Endometrial microvascular endothelial cells (primary cell): ENCODE data around the gene GRN. TPM values are rescaled to one million over a fixed set of nuclear protein-coding genes. Genes with fewer than 3 reads are reported as not detected.
"Not testable (repeated sequence)": the region's sequence is repeated elsewhere in the genome, so short reads cannot be mapped to it uniquely, and the experiment has no call there.

ENCODE experiments used
- in situ Hi-C: cut with HindIII; loops from 2 replicates; pipeline ENCODE4 v1.10.0; 2017; ENCODE audit warnings: low sequenced_read_pairs, low pct_unique_long_range_greater_than_20kb; ENCODE audit errors: inconsistent ontology term
- total RNA-seq: library from RNA; depleted of rRNA; stranded (reverse); fragments of >200 nt; gene quantifications from one replicate; pipeline ENCODE4 v1.2.3, GENCODE V29; 2015; ENCODE audit errors: inconsistent ontology term

GRN gene
- total RNA-seq, 1 donor from 2014 or later: 391 TPM

- in situ Hi-C loops: no loop called here
Measured at GRCh38 chr17:44335968-44336367, 9.1 kb upstream of the GRN start.

DNA sequence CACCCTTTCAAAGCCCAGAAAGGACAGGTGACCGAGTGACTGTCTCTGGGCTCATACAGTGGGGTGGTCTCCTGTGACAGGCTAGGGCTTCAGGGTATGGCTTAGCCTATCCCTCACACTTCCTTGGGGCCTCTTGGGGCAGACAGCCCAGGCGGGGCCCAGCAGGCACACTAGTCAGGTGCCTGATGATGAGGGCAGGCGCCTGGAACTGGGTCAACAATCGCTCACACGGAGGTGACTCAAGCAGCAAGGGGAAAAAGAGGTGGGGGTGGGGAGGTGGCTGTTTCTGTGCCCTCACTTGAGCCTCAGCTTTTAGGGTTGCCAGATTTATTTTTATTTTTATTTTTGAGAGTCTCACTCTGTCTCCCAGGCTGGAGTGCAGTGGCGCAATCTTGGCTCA, 6.4 kb upstream of the GRN start:
- in situ Hi-C loops: no loop called here

GRCh38 chr17:44340553-44340952, 4.5 kb upstream of the GRN start:
- in situ Hi-C loops: not testable (repeated sequence)

DNA sequence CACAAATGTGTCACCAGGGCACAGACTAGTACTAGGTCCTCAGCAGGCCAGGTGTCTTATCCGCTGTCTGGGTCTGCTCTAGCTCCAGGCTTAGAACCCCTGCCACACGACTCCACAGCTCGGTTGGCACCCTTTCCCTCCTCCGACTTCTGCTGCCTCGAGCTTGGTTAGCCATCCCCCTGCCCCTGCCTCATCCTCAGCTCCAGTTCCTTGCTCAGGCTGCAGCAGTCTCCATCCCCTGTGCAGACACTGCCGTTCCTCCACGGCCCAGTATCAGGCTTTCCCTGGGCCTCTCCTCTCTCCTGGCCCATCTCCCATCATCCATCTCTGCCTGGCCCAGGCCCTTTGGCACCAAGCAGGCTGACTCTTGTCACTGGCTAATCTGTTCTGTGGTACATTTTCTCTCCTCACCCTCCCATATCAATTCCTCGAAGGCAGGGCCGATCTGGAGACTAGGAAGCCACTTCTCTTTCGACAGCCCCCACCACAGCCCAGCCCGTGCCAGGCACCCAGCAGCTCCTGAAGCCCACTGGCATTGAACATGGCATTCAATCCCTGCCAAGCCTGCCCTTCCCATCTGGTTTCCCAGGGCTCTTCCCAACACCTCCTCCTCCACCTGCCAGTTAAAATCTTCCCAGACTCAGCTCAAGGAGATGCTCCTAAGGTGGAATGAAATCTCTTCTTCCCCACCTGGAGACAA, 1.4 kb upstream of the GRN start:
- in situ Hi-C loops: no loop called here

GRCh38 chr17:44345454-44346026, 438 bp downstream of the GRN start:
- in situ Hi-C loops: no loop called here

- in situ Hi-C loops: no loop called here
Measured at GRCh38 chr17:44346064-44346844, 1.2 kb downstream of the GRN start.

- in situ Hi-C loops: not testable (repeated sequence)
Measured at GRCh38 chr17:44347206-44348055, 2.3 kb downstream of the GRN start.

- in situ Hi-C loops: no loop called here
Measured at GRCh38 chr17:44348234-44348987, 3.3 kb downstream of the GRN start.

DNA sequence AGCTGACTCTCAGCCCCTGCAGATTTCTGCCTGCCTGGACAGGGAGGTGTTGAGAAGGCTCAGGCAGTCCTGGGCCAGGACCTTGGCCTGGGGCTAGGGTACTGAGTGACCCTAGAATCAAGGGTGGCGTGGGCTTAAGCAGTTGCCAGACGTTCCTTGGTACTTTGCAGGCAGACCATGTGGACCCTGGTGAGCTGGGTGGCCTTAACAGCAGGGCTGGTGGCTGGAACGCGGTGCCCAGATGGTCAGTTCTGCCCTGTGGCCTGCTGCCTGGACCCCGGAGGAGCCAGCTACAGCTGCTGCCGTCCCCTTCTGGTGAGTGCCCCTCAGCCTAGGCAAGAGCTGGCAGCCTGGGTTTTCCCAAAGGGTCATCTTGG, 3.9 kb downstream of the GRN start:
- in situ Hi-C loops: no loop called here

DNA sequence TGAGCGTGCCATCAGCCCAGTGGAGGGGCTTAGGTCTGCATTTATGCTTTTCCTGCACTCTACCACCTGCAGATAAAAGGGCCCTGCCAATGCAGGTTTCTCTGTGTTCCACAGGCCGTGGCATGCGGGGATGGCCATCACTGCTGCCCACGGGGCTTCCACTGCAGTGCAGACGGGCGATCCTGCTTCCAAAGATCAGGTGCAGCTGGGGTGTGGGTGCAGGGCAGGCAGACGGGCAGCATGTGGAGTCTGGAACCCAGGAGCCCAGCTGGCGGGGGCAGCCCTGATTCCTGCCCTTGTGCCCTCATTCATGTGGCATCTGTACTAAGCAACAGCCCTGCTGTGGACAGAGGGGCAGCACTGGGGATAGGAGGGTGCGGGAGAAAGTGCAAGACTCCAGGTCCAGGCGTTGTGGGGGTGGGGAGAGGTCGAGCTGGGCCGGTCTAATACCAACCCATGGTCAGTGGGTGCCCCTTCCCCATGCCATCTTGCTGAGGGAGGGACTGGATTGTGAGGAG, 4.5 kb downstream of the GRN start:
- in situ Hi-C loops: no loop called here

- in situ Hi-C loops: no loop called here
Measured at GRCh38 chr17:44350733-44351226, 5.7 kb downstream of the GRN start.

GRCh38 chr17:44351464-44351863, 6.4 kb downstream of the GRN start:
- in situ Hi-C loops: no loop called here

- in situ Hi-C loops: no loop called here
Measured at GRCh38 chr17:44351961-44352827, 7.1 kb downstream of the GRN start.

GRCh38 chr17:44352828-44353671, 7.9 kb downstream of the GRN start:
- in situ Hi-C loops: no loop called here

- in situ Hi-C loops: no loop called here
Measured at GRCh38 chr17:44353672-44354331, 8.7 kb downstream of the GRN start.
